ENCODE data around the gene IRGQ. TPM values are rescaled to one million over a fixed set of nuclear protein-coding genes. Genes with fewer than 3 reads are reported as not detected.
A peak's percentile ranks its signal among the peaks of the same experiment; 100 is the strongest.

The IRGQ gene
- total RNA-seq, 1 experiment from 2014 or later, result 38.1 TPM

DNA sequence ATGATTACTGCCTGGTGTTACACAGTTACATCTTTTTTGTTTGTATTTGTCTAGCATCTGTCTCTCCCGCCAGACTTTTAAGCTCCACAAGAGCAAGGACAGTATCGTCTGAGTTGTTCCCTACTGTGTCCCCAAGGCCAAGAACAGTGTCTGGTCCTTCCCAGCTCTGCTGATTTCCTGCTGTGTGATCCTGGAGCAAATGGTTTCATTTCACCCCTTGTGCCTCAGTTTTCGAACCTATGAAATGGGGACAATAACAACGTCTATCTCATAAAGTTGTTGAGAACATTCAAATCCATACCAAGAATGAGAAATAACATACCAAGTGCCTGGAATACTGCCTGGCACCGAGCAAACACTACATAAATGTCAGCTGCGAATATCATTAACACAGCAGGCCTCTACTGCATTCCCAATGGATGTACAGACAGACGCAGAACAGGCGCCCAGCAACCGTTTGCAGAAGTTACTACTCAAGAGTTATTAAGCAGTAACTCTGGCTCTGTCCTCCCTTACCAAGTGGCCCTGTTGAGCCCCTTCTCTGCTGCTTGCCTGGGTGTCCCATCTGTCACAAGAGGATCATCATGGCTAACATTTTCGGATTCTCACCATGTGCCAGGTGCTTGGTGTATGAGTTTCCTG lies 32.0 kb downstream of the IRGQ start:
- DNase-seq (ENCODE audit: low spot score) (no peak), ATAC-seq (no peak)
- ChIA-PET CTCF (interaction anchor here (1.2 to 3.4 kb wide), 2 partner anchors 9 to 31 kb away, joined by 4 to 20 read pairs; no protein-coding TSS in a partner anchor), POLR2A (no interaction called here)
- Mint-ChIP-seq H3K27me3 (ENCODE audit: low read depth) (no peaks in the 10 kb centered on the region), H3K9me3 (no peaks in the 10 kb centered on the region), H3K4me3 (no peak overlapping the region), H3K27ac (peak overlapping the region; percentile 23; the same call in 1 of the 2 replicates), H3K36me3 (peaks cover 6% of the 10 kb centered on the region; the same call in 1 of the 2 replicates), H3K4me1 (no peaks in the 10 kb centered on the region)
- no peak for TF ChIP-seq GRHL2 (CRISPR knock-in tag; IDR thresholded peaks at IDR 0.05; ENCODE audit: insufficient replicate concordance, severe bottlenecking)
- no peak for TF ChIP-seq ZMAT4 (CRISPR knock-in tag; IDR thresholded peaks at IDR 0.05)
- no peak for TF ChIP-seq JAZF1 (CRISPR knock-in tag; IDR thresholded peaks at IDR 0.05)
- TF ChIP-seq TEAD1 (CRISPR knock-in tag; IDR thresholded peaks at IDR 0.05), result no peak
- no peak for TF ChIP-seq CDX4 (CRISPR knock-in tag; IDR thresholded peaks at IDR 0.05; ENCODE audit: borderline replicate concordance)
- no peak for TF ChIP-seq GTF2I (CRISPR knock-in tag; conservative IDR thresholded peaks at IDR 0.05)
- no peak for TF ChIP-seq SP1 (CRISPR knock-in tag; conservative IDR thresholded peaks at IDR 0.05)
- TF ChIP-seq ESRRA (CRISPR knock-in tag; IDR thresholded peaks at IDR 0.05; ENCODE audit: borderline replicate concordance), result no peak
- TF ChIP-seq OVOL2 (CRISPR knock-in tag; IDR thresholded peaks at IDR 0.05; ENCODE audit: borderline replicate concordance), result no peak
- TF ChIP-seq ZNF219 (CRISPR knock-in tag; IDR thresholded peaks at IDR 0.05; ENCODE audit: borderline replicate concordance), result no peak
- no peak for TF ChIP-seq ETV6 (CRISPR knock-in tag; IDR thresholded peaks at IDR 0.05)
- TF ChIP-seq, protein P1, sequence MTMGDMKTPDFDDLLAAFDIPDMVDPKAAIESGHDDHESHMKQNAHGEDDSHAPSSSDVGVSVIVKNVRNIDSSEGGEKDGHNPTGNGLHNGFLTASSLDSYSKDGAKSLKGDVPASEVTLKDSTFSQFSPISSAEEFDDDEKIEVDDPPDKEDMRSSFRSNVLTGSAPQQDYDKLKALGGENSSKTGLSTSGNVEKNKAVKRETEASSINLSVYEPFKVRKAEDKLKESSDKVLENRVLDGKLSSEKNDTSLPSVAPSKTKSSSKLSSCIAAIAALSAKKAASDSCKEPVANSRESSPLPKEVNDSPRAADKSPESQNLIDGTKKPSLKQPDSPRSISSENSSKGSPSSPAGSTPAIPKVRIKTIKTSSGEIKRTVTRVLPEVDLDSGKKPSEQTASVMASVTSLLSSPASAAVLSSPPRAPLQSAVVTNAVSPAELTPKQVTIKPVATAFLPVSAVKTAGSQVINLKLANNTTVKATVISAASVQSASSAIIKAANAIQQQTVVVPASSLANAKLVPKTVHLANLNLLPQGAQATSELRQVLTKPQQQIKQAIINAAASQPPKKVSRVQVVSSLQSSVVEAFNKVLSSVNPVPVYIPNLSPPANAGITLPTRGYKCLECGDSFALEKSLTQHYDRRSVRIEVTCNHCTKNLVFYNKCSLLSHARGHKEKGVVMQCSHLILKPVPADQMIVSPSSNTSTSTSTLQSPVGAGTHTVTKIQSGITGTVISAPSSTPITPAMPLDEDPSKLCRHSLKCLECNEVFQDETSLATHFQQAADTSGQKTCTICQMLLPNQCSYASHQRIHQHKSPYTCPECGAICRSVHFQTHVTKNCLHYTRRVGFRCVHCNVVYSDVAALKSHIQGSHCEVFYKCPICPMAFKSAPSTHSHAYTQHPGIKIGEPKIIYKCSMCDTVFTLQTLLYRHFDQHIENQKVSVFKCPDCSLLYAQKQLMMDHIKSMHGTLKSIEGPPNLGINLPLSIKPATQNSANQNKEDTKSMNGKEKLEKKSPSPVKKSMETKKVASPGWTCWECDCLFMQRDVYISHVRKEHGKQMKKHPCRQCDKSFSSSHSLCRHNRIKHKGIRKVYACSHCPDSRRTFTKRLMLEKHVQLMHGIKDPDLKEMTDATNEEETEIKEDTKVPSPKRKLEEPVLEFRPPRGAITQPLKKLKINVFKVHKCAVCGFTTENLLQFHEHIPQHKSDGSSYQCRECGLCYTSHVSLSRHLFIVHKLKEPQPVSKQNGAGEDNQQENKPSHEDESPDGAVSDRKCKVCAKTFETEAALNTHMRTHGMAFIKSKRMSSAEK (CRISPR knock-in tag; IDR thresholded peaks at IDR 0.05; ENCODE audit: borderline replicate concordance), result no peak
- TF ChIP-seq ZNF232 (CRISPR knock-in tag; IDR thresholded peaks at IDR 0.05), result no peak
- no peak for TF ChIP-seq NFYB (CRISPR knock-in tag; conservative IDR thresholded peaks at IDR 0.05; ENCODE audit: low read depth)
- no peak for TF ChIP-seq TP53 (CRISPR knock-in tag; IDR thresholded peaks at IDR 0.05)
- TF ChIP-seq EMX1 (CRISPR knock-in tag; IDR thresholded peaks at IDR 0.05), result no peak

- ATAC-seq, result no peak
- Mint-ChIP-seq H3K27me3 (ENCODE audit: low read depth) (no peaks in the 10 kb centered on the region), H3K4me3 (no peak overlapping the region), H3K27ac (no peak overlapping the region), H3K4me1 (no peaks in the 10 kb centered on the region), H3K9me3 (no peaks in the 10 kb centered on the region), H3K36me3 (peaks cover 6% of the 10 kb centered on the region; the same call in 1 of the 2 replicates)
- POLR2A ChIA-PET, result no interaction called here
- CTCF ChIA-PET, result interaction anchor here (1.2 to 3.4 kb wide), 2 partner anchors 8 to 32 kb away, joined by 4 to 20 read pairs; no protein-coding TSS in a partner anchor
- DNase-seq (ENCODE audit: low spot score), result no peak
- TF ChIP-seq, protein P2, sequence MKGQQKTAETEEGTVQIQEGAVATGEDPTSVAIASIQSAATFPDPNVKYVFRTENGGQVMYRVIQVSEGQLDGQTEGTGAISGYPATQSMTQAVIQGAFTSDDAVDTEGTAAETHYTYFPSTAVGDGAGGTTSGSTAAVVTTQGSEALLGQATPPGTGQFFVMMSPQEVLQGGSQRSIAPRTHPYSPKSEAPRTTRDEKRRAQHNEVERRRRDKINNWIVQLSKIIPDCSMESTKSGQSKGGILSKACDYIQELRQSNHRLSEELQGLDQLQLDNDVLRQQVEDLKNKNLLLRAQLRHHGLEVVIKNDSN (CRISPR knock-in tag; IDR thresholded peaks at IDR 0.05), result no peak
- no peak for TF ChIP-seq ZNF416 (CRISPR knock-in tag; IDR thresholded peaks at IDR 0.05)
- TF ChIP-seq ETV6 (CRISPR knock-in tag; IDR thresholded peaks at IDR 0.05), result no peak
- no peak for TF ChIP-seq ATF6 (CRISPR knock-in tag; IDR thresholded peaks at IDR 0.05)
- TF ChIP-seq NFE2L1 (CRISPR knock-in tag; IDR thresholded peaks at IDR 0.05), result no peak
- TF ChIP-seq, protein P3, sequence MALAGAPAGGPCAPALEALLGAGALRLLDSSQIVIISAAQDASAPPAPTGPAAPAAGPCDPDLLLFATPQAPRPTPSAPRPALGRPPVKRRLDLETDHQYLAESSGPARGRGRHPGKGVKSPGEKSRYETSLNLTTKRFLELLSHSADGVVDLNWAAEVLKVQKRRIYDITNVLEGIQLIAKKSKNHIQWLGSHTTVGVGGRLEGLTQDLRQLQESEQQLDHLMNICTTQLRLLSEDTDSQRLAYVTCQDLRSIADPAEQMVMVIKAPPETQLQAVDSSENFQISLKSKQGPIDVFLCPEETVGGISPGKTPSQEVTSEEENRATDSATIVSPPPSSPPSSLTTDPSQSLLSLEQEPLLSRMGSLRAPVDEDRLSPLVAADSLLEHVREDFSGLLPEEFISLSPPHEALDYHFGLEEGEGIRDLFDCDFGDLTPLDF (CRISPR knock-in tag; IDR thresholded peaks at IDR 0.05), result no peak
- no peak for TF ChIP-seq ZNF138 (CRISPR knock-in tag; conservative IDR thresholded peaks at IDR 0.05)
- no peak for TF ChIP-seq TEAD4 (CRISPR knock-in tag; IDR thresholded peaks at IDR 0.05)
- no peak for TF ChIP-seq E2F5 (CRISPR knock-in tag; IDR thresholded peaks at IDR 0.05)
- no peak for TF ChIP-seq NR1H2 (CRISPR knock-in tag; IDR thresholded peaks at IDR 0.05)
- TF ChIP-seq ZMAT4 (CRISPR knock-in tag; IDR thresholded peaks at IDR 0.05), result no peak
- no peak for TF ChIP-seq OVOL2 (CRISPR knock-in tag; IDR thresholded peaks at IDR 0.05; ENCODE audit: borderline replicate concordance)
Observed at GRCh38 chr19:43562698-43563241, 33.2 kb downstream of the IRGQ start.

Data from WTC11 (cell line).